Stimulated activated CD4-positive, alpha-beta T cell treated with anti-CD3 and anti-CD28 coated beads, Interleukin-4, amount 100 ng/mL, for 48 hours (primary cell): ENCODE results near the gene PTRH1.

Experiments
- DNase-seq, 2 donors: peaks; one replicate each; pipeline ENCODE4 v3.0.0-alpha.2; 2020; ENCODE audit warnings: low read depth in 2 of 2

The PTRH1 gene

DNA sequence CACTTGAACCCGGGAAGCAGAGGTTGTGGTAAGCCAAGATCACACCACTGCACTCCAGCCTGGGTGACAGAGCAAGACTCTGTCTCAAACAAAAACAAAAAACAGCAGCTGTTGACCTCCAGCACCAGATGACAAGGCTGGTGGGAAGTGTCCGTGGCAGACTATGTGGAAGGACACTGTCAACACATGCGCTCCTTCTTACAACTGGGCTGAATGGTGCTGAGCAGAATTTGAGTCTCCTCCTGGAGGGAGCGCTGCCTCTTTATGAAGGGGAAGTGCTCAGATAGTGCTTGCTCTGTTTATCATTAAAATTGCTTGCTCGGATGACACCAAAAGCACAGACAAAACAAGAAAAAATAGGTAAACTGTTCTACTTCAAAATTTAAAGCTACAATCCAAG is 17.9 kb downstream of the PTRH1 start:
- no peak for DNase-seq

GRCh38 chr9:127694890-127695720 is 20.4 kb downstream of the PTRH1 start:
- DNase-seq, result no peak

DNA sequence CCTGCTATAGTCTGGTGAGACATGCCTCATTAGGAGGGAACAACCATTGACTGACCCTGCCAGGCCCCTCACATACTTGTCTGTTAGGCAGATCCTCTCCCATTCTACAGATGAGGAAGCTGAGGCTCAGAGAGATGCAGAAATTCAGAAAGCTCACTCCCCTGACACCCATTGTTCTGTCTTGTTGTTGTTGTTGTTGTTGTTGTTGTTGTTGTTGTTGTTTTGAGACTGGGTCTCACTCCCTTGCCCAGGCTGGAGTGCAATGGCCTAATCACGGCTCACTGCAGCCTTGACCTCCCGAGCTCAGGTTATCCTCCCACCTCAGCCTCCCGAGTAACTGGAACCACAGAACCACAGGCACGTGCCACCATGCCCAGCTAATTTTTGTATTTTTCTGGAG is 21.8 kb downstream of the PTRH1 start:
- DNase-seq, result no peak

DNA sequence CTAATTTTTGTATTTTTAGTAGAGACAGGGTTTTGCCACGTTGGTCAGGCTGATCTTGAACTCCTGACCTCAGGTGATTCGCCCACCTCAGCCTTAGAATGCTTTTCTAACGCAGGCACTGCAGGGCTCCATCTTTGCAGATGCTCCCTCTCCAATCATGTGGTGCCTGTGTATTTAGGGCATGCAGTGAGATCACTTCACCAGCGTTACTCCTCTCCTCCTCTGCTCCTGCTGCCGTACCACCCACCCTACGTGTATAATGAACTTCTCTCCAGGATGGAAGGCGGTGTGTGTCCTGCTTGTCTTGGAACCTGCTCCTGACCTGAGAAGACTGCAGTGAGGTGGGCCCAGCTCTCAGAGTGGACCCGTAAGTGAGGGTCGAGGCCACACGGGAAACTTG is 22.3 kb downstream of the PTRH1 start:
- no peak for DNase-seq

GRCh38 chr9:127692071-127692470 is 23.4 kb downstream of the PTRH1 start:
- DNase-seq, result no peak

DNA sequence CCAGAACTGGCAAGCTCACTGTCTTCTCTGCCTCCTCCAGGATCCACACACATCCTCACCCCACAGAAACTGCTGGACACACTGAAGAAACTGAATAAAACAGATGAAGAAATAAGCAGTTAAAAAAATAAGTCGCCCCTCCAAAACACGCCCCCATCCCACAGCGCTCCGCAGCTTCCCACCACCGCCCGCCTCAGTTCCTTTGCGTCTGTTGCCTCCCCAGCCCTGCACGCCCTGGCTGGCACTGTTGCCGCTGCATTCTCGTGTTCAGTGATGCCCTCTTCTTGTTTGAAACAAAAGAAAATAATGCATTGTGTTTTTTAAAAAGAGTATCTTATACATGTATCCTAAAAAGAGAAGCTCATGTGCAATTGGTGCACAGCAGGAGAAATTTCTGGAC is 24.7 kb downstream of the PTRH1 start:
- no peak for DNase-seq

DNA sequence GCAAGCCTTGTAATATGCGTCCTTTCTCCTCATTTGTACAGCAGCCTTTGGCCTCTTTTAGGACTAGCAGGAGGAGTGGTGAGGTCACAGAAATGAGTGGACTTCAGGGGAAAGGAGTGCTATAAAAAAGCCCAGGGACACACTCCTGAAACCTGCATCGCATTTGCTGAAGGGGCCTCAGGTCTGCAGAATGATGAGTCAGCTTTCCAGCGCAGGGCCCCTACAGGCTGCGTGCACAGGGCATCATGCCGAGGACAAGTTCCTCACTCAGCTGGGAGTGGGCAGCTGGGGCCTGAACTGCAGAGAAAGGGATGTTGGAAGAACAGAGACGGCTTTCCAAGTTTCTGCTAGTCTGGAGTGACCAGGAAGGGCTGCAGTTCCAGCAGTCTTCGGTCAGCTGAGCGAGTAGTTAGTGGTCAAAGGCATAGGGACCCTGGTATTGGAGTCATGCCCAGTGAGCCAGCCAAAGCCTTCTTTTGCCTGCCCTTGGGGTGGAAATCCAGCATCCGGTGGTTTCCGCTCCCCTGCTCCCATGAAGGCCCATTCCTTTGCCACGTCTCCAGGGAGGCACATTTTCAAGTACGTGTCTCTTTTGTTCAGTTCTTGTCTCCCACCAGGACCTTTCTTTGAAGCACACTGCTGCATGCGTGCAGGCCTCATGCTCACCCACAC is 26.0 kb downstream of the PTRH1 start:
- DNase-seq, result no peak

GRCh38 chr9:127686461-127687393 is 28.7 kb downstream of the PTRH1 start:
- no peak for DNase-seq

- no peak for DNase-seq
Measured at GRCh38 chr9:127684576-127684975, 30.9 kb downstream of the PTRH1 start.

- DNase-seq, result no peak
Measured at GRCh38 chr9:127683723-127684122, 31.7 kb downstream of the PTRH1 start.

GRCh38 chr9:127682351-127683136 is 32.9 kb downstream of the PTRH1 start:
- DNase-seq, result no peak

DNA sequence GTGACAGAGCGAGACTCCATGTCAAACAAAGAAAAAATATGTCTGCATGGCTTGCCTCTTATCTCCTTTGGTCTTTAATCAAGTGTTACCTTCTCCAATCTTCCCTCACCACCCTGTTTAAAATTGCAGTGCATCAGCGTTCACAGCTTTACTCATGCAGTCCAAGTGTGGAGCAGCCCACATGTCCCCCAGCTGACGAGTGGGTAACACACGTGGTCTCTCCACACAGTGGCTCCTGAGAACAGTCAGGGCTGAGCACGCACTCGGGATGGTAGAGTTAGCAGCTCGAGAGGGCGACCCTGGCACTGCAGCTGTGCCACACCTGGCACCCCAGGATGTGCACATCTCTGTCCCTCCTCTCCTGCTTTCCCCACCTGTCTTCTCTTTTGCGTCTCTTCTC is 34.6 kb downstream of the PTRH1 start:
- DNase-seq, result no peak

DNA sequence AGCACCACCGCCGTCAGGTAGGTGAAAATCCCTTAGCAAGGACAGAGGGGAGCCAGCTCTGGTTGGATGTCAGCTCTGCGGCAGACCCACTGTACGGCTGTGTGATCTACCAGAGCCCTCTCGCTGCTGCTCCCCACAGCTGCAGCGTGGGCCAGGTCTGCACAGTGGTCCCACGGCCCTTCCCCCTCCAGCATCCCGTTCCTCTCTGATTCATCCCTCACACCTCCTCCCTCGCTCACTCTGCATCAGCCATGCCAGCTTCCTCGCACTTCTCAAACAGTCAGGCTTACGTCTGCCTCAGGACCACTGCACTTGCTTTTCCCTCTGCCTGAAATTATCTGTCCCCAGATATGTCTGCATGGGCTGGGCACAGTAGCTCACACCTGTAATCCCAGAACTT is 35.2 kb downstream of the PTRH1 start:
- DNase-seq, result no peak

GRCh38 chr9:127679506-127679905 is 36.0 kb downstream of the PTRH1 start:
- DNase-seq, result no peak

- no peak for DNase-seq
Measured at GRCh38 chr9:127676638-127677037, 38.8 kb downstream of the PTRH1 start.

DNA sequence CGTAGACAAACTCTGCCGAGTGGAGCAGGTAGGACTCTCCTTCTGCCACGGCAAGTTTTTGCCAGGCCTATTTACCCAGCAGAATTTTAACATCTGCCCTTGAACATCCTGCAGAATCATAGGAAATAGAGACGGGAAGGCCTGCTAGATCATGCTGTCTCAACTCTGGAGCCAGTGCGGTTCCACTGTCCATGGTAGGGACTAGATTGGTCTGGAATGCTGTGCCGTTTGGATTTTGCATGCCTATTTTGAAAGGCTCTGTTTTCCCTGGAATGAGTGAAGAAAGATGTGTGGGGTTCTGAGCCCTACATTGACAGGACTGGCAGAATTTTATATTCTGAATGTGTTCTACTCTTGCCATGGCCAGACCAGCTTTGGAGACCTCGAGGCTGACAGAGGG is 42.2 kb downstream of the PTRH1 start:
- DNase-seq, result no peak

- no peak for DNase-seq
Measured at GRCh38 chr9:127667906-127668305, 47.6 kb downstream of the PTRH1 start.

DNA sequence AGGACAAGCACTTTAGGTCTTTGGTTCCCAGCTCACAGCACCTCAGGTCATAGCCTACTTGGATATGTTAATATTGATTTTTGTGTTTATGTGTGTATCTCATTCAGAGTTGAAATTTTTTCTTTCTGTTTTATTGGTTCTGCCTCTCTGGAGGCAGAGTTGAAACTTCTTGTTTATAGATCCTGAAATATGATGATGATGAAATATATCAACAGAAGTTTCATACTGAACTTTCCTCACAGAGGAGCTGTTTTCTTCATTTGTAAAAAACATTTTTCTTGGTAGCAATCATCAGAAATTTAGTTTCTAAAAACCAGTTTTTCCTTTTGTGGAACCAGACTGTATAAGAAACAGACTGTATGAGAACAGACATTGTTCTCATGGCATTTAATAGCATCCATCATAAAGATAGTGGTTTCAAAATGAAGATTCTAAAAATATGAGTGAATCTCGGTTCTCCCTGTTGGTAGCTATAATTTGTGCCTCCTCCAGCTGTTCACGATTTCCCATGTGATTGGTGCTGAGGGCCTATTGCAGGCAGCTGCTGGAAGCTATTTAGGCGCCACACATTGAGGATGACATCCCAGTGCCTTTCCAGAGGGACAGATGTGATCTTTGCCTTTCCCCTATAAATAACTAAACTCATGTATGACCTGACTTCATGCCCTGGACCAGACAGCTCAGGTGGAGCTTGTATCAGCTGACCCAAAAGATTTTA is 48.2 kb downstream of the PTRH1 start:
- DNase-seq, result no peak

DNA sequence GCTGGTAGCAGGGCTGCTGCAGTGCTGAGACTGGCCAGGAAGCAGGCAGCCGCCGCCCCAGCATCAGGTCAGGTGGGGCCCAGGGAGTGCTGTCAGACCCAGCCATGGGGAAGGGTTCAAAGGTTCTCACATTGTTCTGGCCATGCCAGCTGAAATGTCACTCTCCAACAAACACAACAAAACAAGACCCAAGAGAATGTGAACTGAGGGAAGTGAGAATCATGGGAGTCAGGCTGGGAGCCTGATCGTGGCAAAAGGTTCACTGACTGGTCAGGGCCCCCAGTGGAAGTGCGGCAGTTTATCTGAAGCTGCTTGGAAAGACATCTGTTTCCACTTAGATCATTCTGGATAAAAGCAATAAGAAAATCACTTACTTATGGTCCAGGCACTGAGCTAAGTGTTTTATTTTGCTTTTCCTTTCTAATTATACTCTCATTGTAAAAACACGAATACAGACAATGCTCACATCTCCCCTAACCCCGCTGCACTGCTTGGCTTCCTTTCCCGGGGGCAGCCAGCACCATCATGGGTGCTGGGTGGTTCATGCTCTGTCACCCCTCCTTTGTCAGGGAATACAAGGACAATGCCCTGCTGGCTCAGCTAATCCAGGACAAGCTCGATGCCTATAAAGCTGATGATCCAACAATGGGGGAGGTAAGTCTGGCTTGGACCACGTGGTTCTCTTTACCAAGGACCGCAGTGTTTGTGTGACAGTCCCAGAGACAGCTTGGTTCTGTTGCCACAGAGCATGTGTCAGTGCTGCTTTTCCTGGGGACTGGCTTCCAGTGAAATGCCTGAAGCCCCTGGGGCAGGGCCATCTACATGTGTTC is 50.6 kb downstream of the PTRH1 start:
- DNase-seq, result no peak

- DNase-seq, result no peak
Measured at GRCh38 chr9:127664324-127664677, 51.2 kb downstream of the PTRH1 start.
